Muscle layer of colon (tissue), 2 donors: ENCODE measurements around the gene PRSS27.
"Not testable (repeated sequence)": the region's sequence is repeated elsewhere in the genome, so short reads cannot be mapped to it uniquely, and the experiment has no call there.

Source experiments
- H3K27ac ChIP-seq: one replicate; pipeline ENCODE4 v1.7.0; 2013; ENCODE audit warnings: low read depth, mild to moderate bottlenecking, low read length, moderate library complexity
- H3K27me3 ChIP-seq, 2 donors: one replicate each; pipeline ENCODE4 v1.7.0; 2013; ENCODE audit warnings: low read length in 2 of 2, mild to moderate bottlenecking in 2 of 2; ENCODE audit not compliant: insufficient read depth in 2 of 2, control insufficient read depth in 1 of 2
- H3K36me3 ChIP-seq: one replicate; pipeline ENCODE4 v1.7.0; 2013; ENCODE audit warnings: mild to moderate bottlenecking, low read length; ENCODE audit not compliant: insufficient read depth
- H3K4me1 ChIP-seq: one replicate; pipeline ENCODE4 v1.7.0; 2013; ENCODE audit warnings: mild to moderate bottlenecking, low read length; ENCODE audit not compliant: insufficient read depth
- H3K4me3 ChIP-seq, 2 donors: one replicate each; pipeline ENCODE4 v1.7.0; 2013; ENCODE audit warnings: low read length in 2 of 2, low read depth in 1 of 2, mild to moderate bottlenecking in 1 of 2, moderate library complexity in 1 of 2
- H3K9ac ChIP-seq: one replicate; pipeline ENCODE4 v1.7.0; 2013; ENCODE audit warnings: low read length
- H3K9me3 ChIP-seq: one replicate; pipeline ENCODE4 v1.7.0; 2013; ENCODE audit warnings: mild to moderate bottlenecking, low read length
- donor health status: abdominal sarcoma.
- donor health status: Adenocarcinoma of cecum.

Gene PRSS27

DNA sequence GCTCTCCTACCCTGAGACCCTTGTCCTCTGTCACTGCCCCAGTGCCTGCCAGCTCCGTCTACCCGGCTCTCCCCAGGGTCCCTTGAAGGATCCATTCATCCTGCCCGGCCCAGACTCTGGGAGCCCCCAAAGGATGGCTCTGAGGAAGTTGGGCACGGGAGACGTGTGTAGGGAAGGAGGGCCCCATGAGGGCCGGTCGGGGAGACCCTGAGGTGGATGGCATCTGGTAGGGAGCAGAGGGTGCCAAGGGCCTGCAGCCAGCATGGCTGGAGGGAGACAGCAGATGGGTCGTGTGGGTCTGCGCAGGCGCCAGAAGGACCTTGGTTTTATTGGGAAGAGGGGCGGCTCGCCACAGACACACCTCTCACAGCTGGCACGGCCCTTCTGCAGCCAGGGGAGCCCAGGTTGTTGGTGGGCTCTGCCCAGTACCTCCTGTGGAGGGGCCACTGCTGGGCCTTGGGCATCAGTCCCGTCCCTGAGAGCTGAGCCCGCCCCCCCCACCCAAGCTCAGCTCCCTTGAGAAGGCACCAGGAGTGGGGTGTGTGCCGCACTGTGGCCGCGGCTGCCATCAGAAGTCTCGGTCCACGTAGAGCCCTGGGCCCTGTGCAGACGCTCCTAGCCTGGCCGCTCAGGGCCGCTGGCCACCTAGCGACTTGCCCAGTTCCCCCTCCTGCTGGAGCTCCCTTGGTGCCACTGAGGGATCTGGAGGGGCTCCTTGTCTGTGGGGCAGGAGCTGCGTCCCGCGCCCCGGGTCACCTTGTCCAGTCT, 21.7 kb downstream of the PRSS27 start:
- Histone ChIP-seq H3K27ac (no peak overlapping the region), H3K27me3 (no peaks in the 10 kb centered on the region), H3K9me3 (no peaks in the 10 kb centered on the region), H3K4me1 (peaks cover 3% of the 10 kb centered on the region), H3K9ac (no peak overlapping the region), H3K36me3 (peaks cover 57% of the 10 kb centered on the region), H3K4me3 (no peak overlapping the region)

DNA sequence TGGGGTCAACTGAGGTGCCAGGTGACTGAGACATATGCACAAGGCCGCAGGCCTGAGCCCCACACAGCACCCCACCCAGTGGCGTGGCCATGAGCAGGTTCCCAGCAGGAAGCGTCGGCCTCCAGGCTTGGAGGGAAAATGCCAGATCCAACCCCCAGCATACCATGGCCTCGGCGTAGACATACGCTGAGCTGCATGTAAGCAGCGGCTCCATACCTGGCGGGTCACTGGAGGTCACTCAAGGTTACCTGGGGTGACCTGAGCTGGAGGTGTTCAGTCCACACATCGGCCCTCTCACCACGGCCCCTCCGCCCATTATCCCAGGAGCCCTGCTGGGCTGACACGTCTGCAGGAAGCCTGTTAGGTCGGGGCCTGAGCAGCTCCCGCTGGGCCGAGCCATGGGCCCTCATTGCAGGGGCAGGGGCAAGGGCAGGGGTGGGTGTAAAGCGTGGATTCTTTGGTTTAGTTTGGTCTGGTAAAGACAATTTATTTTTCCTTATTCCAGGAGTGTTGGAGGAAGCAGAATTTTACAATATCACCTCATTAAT, 22.5 kb downstream of the PRSS27 start:
- Histone ChIP-seq H3K4me3 (no peak overlapping the region), H3K36me3 (peaks cover 50% of the 10 kb centered on the region), H3K27ac (no peak overlapping the region), H3K9me3 (no peaks in the 10 kb centered on the region), H3K9ac (no peak overlapping the region), H3K4me1 (peaks cover 11% of the 10 kb centered on the region), H3K27me3 (no peaks in the 10 kb centered on the region)

DNA sequence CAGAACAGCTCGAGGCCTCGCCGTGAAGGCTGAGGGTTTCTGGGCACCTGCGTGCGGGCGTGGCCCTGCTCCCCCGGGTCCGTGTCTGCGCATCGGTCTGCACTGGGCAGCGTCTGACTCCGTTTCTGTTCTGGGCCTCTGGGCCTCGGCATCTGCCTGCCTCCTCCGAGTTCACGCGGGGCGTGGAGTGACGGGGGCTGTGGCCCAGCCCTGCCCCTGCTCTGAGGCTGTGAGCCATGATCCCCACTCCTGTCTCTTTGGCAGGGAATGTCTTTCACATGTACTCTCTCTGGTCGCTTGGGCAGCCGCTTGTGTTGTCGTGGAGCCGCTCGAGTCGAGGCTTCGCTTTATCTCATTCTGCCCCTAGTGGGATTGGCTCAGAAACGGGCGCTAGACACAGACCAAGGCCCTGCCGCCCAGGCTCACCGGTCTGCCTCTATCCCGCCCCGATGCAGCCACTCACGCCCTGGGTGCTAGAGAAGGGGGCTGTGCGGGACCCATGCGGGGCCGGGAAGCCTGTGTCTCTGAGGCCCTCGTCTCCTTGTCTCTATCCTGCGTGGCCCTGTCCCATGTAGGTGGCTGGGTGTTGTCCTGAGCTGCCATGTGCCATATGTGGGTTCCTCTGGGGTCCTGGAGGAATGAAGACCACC, 23.3 kb downstream of the PRSS27 start:
- H3K27me3 ChIP-seq, H3K27ac ChIP-seq, H3K9ac ChIP-seq, H3K4me3 ChIP-seq, H3K9me3 ChIP-seq: not testable (repeated sequence)
- Histone ChIP-seq H3K4me1 (peaks cover 15% of the 10 kb centered on the region), H3K36me3 (peaks cover 43% of the 10 kb centered on the region)

DNA sequence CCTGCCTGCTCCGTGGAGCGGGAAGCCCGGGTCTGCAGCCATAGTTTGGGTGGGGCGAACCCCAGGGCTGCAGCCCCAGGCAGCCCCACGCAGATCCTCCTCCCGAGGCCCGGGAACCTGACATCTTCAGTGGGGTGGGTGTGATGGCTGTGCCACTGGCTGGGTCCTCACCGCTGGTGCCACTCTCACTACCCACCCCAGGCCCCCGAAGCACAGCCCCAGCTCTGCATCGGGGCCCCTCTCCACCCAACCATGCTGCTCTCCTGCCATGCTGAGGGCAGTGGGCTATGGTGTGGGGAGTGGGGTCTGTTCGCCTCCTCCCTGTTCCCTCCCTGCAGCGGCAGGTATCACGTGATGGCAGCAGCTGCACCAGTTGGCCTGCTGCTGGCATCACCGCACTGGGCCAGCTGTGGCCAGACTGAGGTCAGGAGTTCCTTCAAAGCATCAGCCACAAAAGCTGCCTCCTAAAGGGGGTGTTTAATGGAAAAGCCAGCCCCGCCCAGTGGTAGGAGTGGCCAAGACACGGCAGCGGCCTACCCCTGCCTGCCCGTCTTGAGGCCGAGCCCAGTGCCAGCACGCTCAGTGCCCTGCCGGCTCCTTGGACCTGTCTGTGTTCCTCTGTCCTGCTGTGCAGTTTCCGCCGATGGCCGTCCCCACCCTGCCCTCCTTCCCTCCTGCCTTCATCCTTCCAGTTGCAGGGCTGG, 26.9 kb downstream of the PRSS27 start:
- no peak overlapping the region for H3K27ac ChIP-seq
- no peaks in the 10 kb centered on the region for H3K9me3 ChIP-seq
- H3K4me3 ChIP-seq = no peak overlapping the region
- peaks cover 15% of the 10 kb centered on the region for H3K36me3 ChIP-seq
- H3K27me3 ChIP-seq = no peaks in the 10 kb centered on the region
- H3K4me1 ChIP-seq = peaks cover 22% of the 10 kb centered on the region
- H3K9ac ChIP-seq = no peak overlapping the region

DNA sequence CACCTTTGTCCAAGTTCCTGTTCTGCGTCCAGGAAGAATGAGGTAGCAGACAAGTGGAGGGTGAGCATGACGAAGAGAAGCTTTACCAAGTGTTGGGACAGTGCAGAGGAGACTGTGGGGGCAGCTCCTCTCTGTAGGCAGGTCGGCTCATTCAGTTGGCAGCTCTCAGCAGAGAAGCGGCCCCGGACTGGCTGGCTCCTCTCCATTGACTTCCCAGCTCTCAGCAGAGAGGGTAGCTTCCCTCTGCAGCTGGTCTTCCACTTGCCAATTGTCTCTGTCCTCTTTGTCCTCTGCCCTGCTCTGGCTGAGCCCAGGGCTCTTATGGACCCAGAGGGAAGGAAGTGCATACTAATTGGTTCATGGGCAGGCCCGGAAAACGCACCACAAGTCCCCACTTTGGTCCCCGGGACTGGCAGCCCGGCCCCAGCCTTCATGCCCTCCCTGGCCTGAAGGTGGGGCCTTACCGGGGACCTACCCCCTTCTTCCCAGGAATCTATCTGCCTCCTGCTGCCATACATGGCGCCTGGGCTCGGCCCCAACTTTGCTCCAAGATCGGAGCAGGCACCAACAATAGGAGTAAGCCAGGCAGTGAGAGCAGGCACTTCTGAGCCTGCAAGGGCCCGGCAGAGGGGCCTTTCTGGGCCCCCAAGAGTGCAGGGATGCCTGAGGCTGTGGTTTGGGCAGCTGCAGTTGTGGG, 27.6 kb downstream of the PRSS27 start:
- Histone ChIP-seq H3K9ac (no peak overlapping the region), H3K4me1 (peaks cover 22% of the 10 kb centered on the region), H3K36me3 (peaks cover 8% of the 10 kb centered on the region), H3K27me3 (no peaks in the 10 kb centered on the region), H3K27ac (no peak overlapping the region), H3K4me3 (peak overlapping the region in 1 of 2 donors; percentile 14), H3K9me3 (no peaks in the 10 kb centered on the region)

DNA sequence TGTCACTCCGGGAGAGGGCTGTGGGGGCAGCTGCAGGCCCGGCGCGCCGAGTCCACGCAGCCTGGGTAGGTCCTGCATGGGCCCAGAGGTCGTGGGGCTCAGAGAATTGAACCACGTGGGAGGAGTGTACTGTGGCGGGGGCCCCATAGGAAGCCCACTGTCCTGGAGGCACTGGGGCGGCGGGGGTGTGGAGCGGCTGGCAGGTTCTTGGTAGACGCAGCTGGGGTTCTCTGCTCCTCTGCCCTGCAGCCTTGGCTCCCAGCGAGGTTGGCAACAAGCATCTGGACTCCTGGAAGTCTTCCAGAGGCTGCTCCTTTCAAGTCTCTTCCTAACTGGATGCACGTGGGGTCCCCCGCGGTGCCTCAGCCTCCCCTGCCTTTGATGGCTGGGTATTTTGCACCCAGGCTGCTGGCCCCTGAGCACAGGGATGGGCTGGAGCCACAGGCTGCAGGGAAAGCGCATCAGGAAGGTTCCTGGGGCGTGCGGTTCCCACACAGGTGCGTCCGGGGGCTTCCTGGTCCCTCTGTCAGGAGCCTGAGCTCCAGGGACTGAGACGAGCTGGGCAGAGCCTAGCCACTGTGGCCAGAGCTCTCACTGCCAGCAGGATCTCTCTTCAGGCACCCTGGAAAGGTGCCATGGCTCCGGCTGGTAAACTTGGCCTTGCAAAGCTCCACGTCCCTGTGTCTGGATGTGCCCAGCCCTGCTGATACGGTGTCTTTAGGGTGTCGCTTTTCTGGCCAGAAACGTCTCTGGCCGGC, 28.4 kb downstream of the PRSS27 start:
- peak overlapping the region in 1 of 2 donors; percentile 14 for H3K4me3 ChIP-seq
- peaks cover 22% of the 10 kb centered on the region for H3K4me1 ChIP-seq
- H3K9me3 ChIP-seq = no peaks in the 10 kb centered on the region
- no peak overlapping the region for H3K9ac ChIP-seq
- peaks cover under 1% of the 10 kb centered on the region for H3K36me3 ChIP-seq
- no peak overlapping the region for H3K27ac ChIP-seq
- no peaks in the 10 kb centered on the region for H3K27me3 ChIP-seq

DNA sequence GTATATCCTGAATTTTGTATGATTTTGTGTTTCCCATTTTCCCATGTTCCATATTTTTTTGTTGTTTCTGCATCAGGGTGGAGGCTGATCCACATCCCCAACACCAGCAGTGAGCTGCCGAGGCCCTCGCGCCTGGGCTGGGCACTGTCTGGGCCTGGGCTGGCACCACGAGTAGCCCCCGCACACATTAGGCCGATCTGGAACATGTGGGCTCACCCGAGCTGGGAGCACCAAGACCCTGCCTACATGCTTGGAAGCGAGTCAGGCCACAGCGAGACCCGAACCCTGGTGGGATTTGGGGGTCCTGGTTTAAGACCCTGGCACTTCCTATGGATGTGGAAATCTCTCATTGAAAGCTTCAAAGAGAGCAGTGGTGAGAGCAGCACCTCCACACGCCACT, 29.2 kb downstream of the PRSS27 start:
- Histone ChIP-seq H3K9me3 (no peaks in the 10 kb centered on the region), H3K36me3 (no peaks in the 10 kb centered on the region), H3K4me1 (peaks cover 22% of the 10 kb centered on the region), H3K4me3 (no peak overlapping the region), H3K27me3 (no peaks in the 10 kb centered on the region), H3K27ac (no peak overlapping the region), H3K9ac (no peak overlapping the region)

DNA sequence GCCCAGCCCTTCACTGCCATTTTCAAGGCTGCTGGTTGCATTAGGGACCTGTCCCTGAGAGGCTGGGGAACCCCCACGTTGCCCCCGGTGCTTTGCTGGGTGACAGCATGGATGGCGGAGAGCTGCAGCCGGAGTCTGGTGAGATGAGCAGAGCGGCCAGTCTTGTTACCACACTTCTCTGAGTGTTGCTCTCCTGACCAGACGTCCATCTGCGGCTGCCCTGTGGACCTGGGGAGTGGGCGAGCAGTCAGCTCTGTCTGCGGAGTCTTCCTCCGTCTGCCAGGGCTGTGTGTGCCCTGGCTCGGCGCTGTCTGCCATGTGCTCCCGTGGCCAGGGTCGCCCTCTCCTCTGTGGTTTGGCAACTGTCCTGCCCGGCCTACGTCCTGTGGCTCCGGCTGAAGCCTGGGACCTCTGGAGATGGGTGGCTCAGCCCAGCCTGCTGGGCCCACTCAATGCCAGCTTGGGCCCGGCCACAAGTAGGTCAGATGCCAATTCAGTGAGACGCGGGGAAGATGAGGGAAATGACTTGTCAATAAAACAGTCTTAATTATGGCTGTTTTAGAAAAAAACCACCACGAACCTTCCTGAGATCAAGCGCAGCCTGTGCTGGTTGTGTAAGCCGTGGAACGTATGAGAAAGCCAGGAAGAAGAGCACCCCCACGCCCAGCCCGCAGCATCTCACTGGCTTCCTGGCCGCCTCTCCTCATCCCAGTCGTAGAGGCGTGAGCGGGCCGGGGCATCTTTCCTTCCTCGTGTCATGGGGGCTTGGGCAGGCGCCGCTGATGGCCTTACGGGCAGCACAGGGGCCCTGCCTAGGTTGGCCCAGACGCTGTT, 29.8 kb downstream of the PRSS27 start:
- Histone ChIP-seq H3K4me3 (no peak overlapping the region), H3K4me1 (peaks cover 22% of the 10 kb centered on the region), H3K9ac (no peak overlapping the region), H3K36me3 (no peaks in the 10 kb centered on the region), H3K27ac (no peak overlapping the region), H3K9me3 (no peaks in the 10 kb centered on the region), H3K27me3 (no peaks in the 10 kb centered on the region)

DNA sequence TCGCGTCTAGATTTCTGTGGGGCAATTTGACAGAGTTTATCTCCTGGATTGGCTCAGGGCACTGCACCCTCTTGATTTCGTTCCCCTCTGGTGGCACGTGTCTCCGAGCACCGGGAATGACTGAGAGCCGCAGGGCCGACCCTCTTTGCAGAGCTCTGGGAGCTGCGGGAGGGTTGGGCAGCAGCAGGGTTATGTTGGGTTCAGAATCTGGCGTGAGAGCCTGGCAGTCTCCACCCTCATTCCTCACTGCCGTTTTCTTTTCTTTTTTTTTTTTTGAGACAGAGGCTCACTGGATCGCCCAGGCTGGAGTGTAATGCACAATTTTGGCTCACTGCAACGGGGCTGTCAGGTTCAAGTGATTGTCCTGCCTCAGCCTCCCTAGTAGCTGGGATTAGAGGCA, 30.6 kb downstream of the PRSS27 start:
- not testable (repeated sequence) for H3K36me3 ChIP-seq, H3K9ac ChIP-seq, H3K27me3 ChIP-seq, H3K9me3 ChIP-seq, H3K27ac ChIP-seq, H3K4me3 ChIP-seq
- peaks cover 22% of the 10 kb centered on the region for H3K4me1 ChIP-seq
